Measurements from ENCODE around the gene NELL1.

The NELL1 gene

DNA sequence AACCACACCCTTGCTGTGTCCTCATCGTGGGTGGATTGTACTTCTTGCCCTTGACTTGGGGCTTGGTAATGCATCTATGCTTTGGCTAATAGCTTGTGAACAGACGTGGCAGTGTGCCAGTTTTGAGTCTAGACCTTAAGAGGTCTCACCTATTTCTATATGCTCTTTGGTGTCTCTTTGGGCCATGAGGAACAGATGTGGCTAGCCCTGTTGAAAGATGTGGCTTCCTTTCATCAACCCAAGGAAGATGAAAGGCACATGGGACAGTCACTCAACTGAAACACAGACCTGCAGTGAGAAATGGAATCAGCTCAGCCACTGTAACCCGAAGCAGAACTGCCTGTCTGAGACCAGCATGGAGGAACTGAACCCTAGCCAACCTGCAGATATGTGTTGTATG lies 7.9 kb upstream of the NELL1 start:
- Histone ChIP-seq H3K9me3 (ENCODE audit: control insufficient read depth in 1 of 2, low read length in 2 of 2) (peaks cover 1 to 5% of the 10 kb centered on the region in 2 donors), H3K36me3 (ENCODE audit: control insufficient read depth in 1 of 2, insufficient read depth in 2 of 2, low read length in 2 of 2) (no peaks in the 10 kb centered on the region), H3K27me3 (ENCODE audit: control insufficient read depth in 1 of 2, insufficient read depth in 2 of 2, low read length in 2 of 2) (no peaks in the 10 kb centered on the region), H3K9ac (ENCODE audit: low read depth in 1 of 2, low read length in 2 of 2) (no peak overlapping the region), H3K4me3 (ENCODE audit: low read depth in 1 of 2, low read length in 2 of 2) (no peak overlapping the region), H3K27ac (ENCODE audit: low read depth, low read length) (no peak overlapping the region), H3K4me1 (ENCODE audit: control insufficient read depth in 1 of 2, insufficient read depth in 2 of 2, low read length in 2 of 2) (no peaks in the 10 kb centered on the region)

GRCh38 chr11:20661850-20662249 lies 7.5 kb upstream of the NELL1 start:
- Histone ChIP-seq H3K4me1 (ENCODE audit: control insufficient read depth in 1 of 2, insufficient read depth in 2 of 2, low read length in 2 of 2) (no peaks in the 10 kb centered on the region), H3K36me3 (ENCODE audit: control insufficient read depth in 1 of 2, insufficient read depth in 2 of 2, low read length in 2 of 2) (no peaks in the 10 kb centered on the region), H3K9me3 (ENCODE audit: control insufficient read depth in 1 of 2, low read length in 2 of 2) (peaks cover 1 to 5% of the 10 kb centered on the region in 2 donors), H3K9ac (ENCODE audit: low read depth in 1 of 2, low read length in 2 of 2) (no peak overlapping the region), H3K27ac (ENCODE audit: low read depth, low read length) (no peak overlapping the region), H3K27me3 (ENCODE audit: control insufficient read depth in 1 of 2, insufficient read depth in 2 of 2, low read length in 2 of 2) (no peaks in the 10 kb centered on the region), H3K4me3 (ENCODE audit: low read depth in 1 of 2, low read length in 2 of 2) (no peak overlapping the region)

DNA sequence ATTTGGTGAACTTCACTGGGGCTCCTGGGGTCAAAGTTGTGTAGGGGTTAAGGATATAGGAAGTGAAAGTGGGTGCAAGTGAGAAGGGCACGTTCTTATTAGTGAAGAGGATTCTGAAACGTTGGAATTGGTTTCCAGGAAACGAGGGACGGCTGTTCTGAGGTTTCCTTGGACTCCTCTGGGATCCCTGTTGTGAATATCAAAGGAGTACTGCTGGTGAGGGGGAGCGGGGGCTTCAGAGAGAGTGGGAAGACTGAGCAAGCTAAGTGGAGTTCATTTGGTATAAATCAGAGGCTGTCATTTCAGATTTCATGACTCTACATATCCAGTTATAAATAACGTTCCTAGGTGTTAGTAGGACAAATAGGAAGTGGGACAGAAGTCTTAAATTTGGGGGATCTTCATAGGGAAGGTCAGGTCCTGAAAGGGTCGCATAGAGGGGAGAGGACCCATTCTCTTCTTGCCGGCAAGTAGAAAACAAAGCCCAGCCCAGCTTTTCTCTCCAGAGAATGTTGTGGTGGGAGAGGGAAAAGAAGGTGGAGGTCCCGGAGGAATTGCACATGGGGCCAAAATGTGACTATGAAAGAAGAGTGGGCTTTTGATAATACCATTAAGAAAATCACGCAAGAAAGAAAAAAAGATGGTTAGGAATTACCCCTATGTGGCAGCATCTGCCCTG lies 1.1 kb upstream of the NELL1 start:
- Histone ChIP-seq H3K4me1 (ENCODE audit: control insufficient read depth in 1 of 2, insufficient read depth in 2 of 2, low read length in 2 of 2) (no peaks in the 10 kb centered on the region), H3K4me3 (ENCODE audit: low read depth in 1 of 2, low read length in 2 of 2) (no peak overlapping the region), H3K9me3 (ENCODE audit: control insufficient read depth in 1 of 2, low read length in 2 of 2) (peaks cover 0 to 5% of the 10 kb centered on the region in 2 donors), H3K27ac (ENCODE audit: low read depth, low read length) (no peak overlapping the region), H3K9ac (ENCODE audit: low read depth in 1 of 2, low read length in 2 of 2) (no peak overlapping the region), H3K36me3 (ENCODE audit: control insufficient read depth in 1 of 2, insufficient read depth in 2 of 2, low read length in 2 of 2) (no peaks in the 10 kb centered on the region), H3K27me3 (ENCODE audit: control insufficient read depth in 1 of 2, insufficient read depth in 2 of 2, low read length in 2 of 2) (peaks cover 37 to 52% of the 10 kb centered on the region in 2 donors)

GRCh38 chr11:20669820-20670684 lies 666 bp downstream of the NELL1 start:
- no peaks in the 10 kb centered on the region for H3K4me1 ChIP-seq (ENCODE audit: control insufficient read depth in 1 of 2, insufficient read depth in 2 of 2, low read length in 2 of 2)
- H3K9ac ChIP-seq (ENCODE audit: low read depth in 1 of 2, low read length in 2 of 2), result no peak overlapping the region
- H3K9me3 ChIP-seq (ENCODE audit: control insufficient read depth in 1 of 2, low read length in 2 of 2), result peaks cover 0 to 5% of the 10 kb centered on the region in 2 donors
- no peaks in the 10 kb centered on the region for H3K36me3 ChIP-seq (ENCODE audit: control insufficient read depth in 1 of 2, insufficient read depth in 2 of 2, low read length in 2 of 2)
- peaks cover 38 to 52% of the 10 kb centered on the region in 2 donors for H3K27me3 ChIP-seq (ENCODE audit: control insufficient read depth in 1 of 2, insufficient read depth in 2 of 2, low read length in 2 of 2)
- H3K27ac ChIP-seq (ENCODE audit: low read depth, low read length), result no peak overlapping the region
- H3K4me3 ChIP-seq (ENCODE audit: low read depth in 1 of 2, low read length in 2 of 2), result peak overlapping the region in 1 of 2 donors; percentile 28

DNA sequence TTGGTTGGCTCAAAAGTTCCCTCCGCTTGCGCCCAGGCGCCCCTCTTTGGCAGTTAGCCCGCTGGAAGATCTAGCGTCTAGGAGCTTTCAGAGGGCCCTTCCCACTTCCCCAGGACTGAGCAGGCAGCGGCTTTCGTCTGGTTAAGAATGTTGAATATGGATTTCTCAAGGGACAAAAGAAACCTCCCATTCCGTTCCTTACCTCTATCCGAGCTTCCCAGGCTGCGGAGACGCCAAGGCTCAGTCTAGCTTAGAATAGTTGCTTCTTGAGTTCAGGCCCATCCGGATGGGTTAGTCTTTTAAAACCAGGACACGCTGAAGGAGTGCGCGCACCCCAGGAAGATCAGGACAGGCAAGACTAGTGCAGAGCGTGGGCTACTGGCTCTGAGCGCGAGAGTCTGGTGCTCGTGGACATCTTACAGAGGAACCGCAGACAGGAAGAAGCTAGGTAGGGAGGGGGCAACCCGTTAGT lies 1.6 kb downstream of the NELL1 start:
- H3K4me1 ChIP-seq (ENCODE audit: control insufficient read depth in 1 of 2, insufficient read depth in 2 of 2, low read length in 2 of 2), result no peaks in the 10 kb centered on the region
- peaks cover 0 to 3% of the 10 kb centered on the region in 2 donors for H3K9me3 ChIP-seq (ENCODE audit: control insufficient read depth in 1 of 2, low read length in 2 of 2)
- H3K9ac ChIP-seq (ENCODE audit: low read depth in 1 of 2, low read length in 2 of 2), result no peak overlapping the region
- H3K27me3 ChIP-seq (ENCODE audit: control insufficient read depth in 1 of 2, insufficient read depth in 2 of 2, low read length in 2 of 2), result peaks cover 41 to 52% of the 10 kb centered on the region in 2 donors
- no peak overlapping the region for H3K27ac ChIP-seq (ENCODE audit: low read depth, low read length)
- H3K36me3 ChIP-seq (ENCODE audit: control insufficient read depth in 1 of 2, insufficient read depth in 2 of 2, low read length in 2 of 2), result no peaks in the 10 kb centered on the region
- no peak overlapping the region for H3K4me3 ChIP-seq (ENCODE audit: low read depth in 1 of 2, low read length in 2 of 2)

GRCh38 chr11:20671856-20672546 lies 2.6 kb downstream of the NELL1 start:
- H3K27ac ChIP-seq (ENCODE audit: low read depth, low read length), result no peak overlapping the region
- no peak overlapping the region for H3K4me3 ChIP-seq (ENCODE audit: low read depth in 1 of 2, low read length in 2 of 2)
- H3K4me1 ChIP-seq (ENCODE audit: control insufficient read depth in 1 of 2, insufficient read depth in 2 of 2, low read length in 2 of 2), result no peaks in the 10 kb centered on the region
- no peaks in the 10 kb centered on the region for H3K36me3 ChIP-seq (ENCODE audit: control insufficient read depth in 1 of 2, insufficient read depth in 2 of 2, low read length in 2 of 2)
- H3K9ac ChIP-seq (ENCODE audit: low read depth in 1 of 2, low read length in 2 of 2), result no peak overlapping the region
- H3K27me3 ChIP-seq (ENCODE audit: control insufficient read depth in 1 of 2, insufficient read depth in 2 of 2, low read length in 2 of 2), result peaks cover 41 to 51% of the 10 kb centered on the region in 2 donors
- no peaks in the 10 kb centered on the region for H3K9me3 ChIP-seq (ENCODE audit: control insufficient read depth in 1 of 2, low read length in 2 of 2)

DNA sequence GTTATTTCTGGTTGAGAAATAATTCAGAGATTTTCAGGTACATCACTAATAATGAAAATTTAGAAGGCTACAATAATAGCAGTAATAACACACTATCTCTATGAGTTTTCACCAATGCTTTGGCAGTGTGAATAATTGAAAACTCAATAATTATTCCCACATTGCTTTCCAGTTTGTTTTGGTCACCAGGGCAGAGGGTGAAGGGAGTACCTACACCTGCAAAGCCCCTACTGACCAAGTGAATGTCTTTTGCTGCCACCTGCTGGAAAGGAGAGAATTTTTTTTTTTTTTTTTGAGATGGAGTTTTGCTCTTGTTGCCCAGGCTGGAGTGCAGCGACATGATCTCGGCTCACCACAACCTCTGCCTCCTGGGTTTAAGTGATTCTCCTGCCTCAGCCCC lies 3.2 kb downstream of the NELL1 start:
- H3K27me3 ChIP-seq (ENCODE audit: control insufficient read depth in 1 of 2, insufficient read depth in 2 of 2, low read length in 2 of 2), result peaks cover 41 to 45% of the 10 kb centered on the region in 2 donors
- no peaks in the 10 kb centered on the region for H3K36me3 ChIP-seq (ENCODE audit: control insufficient read depth in 1 of 2, insufficient read depth in 2 of 2, low read length in 2 of 2)
- H3K4me1 ChIP-seq (ENCODE audit: control insufficient read depth in 1 of 2, insufficient read depth in 2 of 2, low read length in 2 of 2), result no peaks in the 10 kb centered on the region
- no peak overlapping the region for H3K27ac ChIP-seq (ENCODE audit: low read depth, low read length)
- H3K9ac ChIP-seq (ENCODE audit: low read depth in 1 of 2, low read length in 2 of 2), result no peak overlapping the region
- no peak overlapping the region for H3K4me3 ChIP-seq (ENCODE audit: low read depth in 1 of 2, low read length in 2 of 2)
- H3K9me3 ChIP-seq (ENCODE audit: control insufficient read depth in 1 of 2, low read length in 2 of 2), result no peaks in the 10 kb centered on the region

- no peaks in the 10 kb centered on the region for H3K4me1 ChIP-seq (ENCODE audit: control insufficient read depth in 1 of 2, insufficient read depth in 2 of 2, low read length in 2 of 2)
- peaks cover 8 to 9% of the 10 kb centered on the region in 2 donors for H3K27me3 ChIP-seq (ENCODE audit: control insufficient read depth in 1 of 2, insufficient read depth in 2 of 2, low read length in 2 of 2)
- no peak overlapping the region for H3K9ac ChIP-seq (ENCODE audit: low read depth in 1 of 2, low read length in 2 of 2)
- no peak overlapping the region for H3K27ac ChIP-seq (ENCODE audit: low read depth, low read length)
- no peak overlapping the region for H3K4me3 ChIP-seq (ENCODE audit: low read depth in 1 of 2, low read length in 2 of 2)
- no peaks in the 10 kb centered on the region for H3K36me3 ChIP-seq (ENCODE audit: control insufficient read depth in 1 of 2, insufficient read depth in 2 of 2, low read length in 2 of 2)
- H3K9me3 ChIP-seq (ENCODE audit: control insufficient read depth in 1 of 2, low read length in 2 of 2), result no peaks in the 10 kb centered on the region
These were observed 7.3 kb downstream of the NELL1 start for GRCh38 chr11:20676658-20677057.

DNA sequence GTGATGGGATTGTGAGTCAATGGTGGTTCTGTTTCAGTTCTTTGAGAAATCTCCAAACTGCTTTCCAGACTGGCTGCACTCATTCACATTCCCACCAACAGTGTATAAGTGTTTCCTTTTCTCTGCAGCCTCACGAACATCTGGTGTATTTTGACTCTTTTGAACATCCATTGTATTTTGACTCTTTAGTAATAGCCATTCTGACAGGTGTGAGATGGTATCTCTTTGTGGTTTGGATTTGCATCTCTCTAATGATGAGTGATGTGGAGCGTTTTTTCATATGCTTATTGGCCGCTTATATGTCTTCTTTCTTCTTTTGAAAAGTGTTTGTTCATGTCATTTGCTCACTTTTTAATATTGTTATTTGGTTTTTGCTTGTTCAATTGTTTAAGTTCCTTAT lies 19.4 kb downstream of the NELL1 start:
- no peaks in the 10 kb centered on the region for H3K27me3 ChIP-seq (ENCODE audit: control insufficient read depth in 1 of 2, insufficient read depth in 2 of 2, low read length in 2 of 2)
- H3K4me1 ChIP-seq (ENCODE audit: control insufficient read depth in 1 of 2, insufficient read depth in 2 of 2, low read length in 2 of 2), result no peaks in the 10 kb centered on the region
- no peak overlapping the region for H3K27ac ChIP-seq (ENCODE audit: low read depth, low read length)

GRCh38 chr11:20707876-20708275 lies 38.5 kb downstream of the NELL1 start:
- Histone ChIP-seq H3K36me3 (ENCODE audit: control insufficient read depth in 1 of 2, insufficient read depth in 2 of 2, low read length in 2 of 2) (no peaks in the 10 kb centered on the region), H3K27me3 (ENCODE audit: control insufficient read depth in 1 of 2, insufficient read depth in 2 of 2, low read length in 2 of 2) (no peaks in the 10 kb centered on the region), H3K9ac (ENCODE audit: low read depth in 1 of 2, low read length in 2 of 2) (no peak overlapping the region), H3K9me3 (ENCODE audit: control insufficient read depth in 1 of 2, low read length in 2 of 2) (no peaks in the 10 kb centered on the region), H3K4me1 (ENCODE audit: control insufficient read depth in 1 of 2, insufficient read depth in 2 of 2, low read length in 2 of 2) (no peaks in the 10 kb centered on the region), H3K27ac (ENCODE audit: low read depth, low read length) (no peak overlapping the region), H3K4me3 (ENCODE audit: low read depth in 1 of 2, low read length in 2 of 2) (no peak overlapping the region)

More for the DNA sequence above, 19.4 kb downstream of the NELL1 start:
- H3K9ac ChIP-seq (ENCODE audit: low read depth in 1 of 2, low read length in 2 of 2), result no peak overlapping the region
- no peaks in the 10 kb centered on the region for H3K9me3 ChIP-seq (ENCODE audit: control insufficient read depth in 1 of 2, low read length in 2 of 2)
- H3K4me3 ChIP-seq (ENCODE audit: low read depth in 1 of 2, low read length in 2 of 2), result no peak overlapping the region
- no peaks in the 10 kb centered on the region for H3K36me3 ChIP-seq (ENCODE audit: control insufficient read depth in 1 of 2, insufficient read depth in 2 of 2, low read length in 2 of 2)

Data from duodenal mucosa (tissue), 2 donors.